Muscle layer of duodenum (tissue), 2 donors: ENCODE data around the gene POLR2H.
A peak's percentile ranks its signal among the peaks of the same experiment; 100 is the strongest.

Experiments used
- H3K27ac ChIP-seq: one replicate; pipeline ENCODE4 v1.7.0; 2013; ENCODE audit warnings: mild to moderate bottlenecking, low read length
- H3K27me3 ChIP-seq: one replicate; pipeline ENCODE4 v1.7.0; 2013; ENCODE audit warnings: low read depth, mild to moderate bottlenecking, control low read depth, low read length
- H3K36me3 ChIP-seq, 2 donors: one replicate each; pipeline ENCODE4 v1.7.0; 2013; ENCODE audit warnings: low read length in 2 of 2, control low read depth in 1 of 2, mild to moderate bottlenecking in 1 of 2; ENCODE audit not compliant: insufficient read depth in 2 of 2, control insufficient read depth in 1 of 2
- H3K4me1 ChIP-seq, 2 donors: one replicate each; pipeline ENCODE4 v1.7.0; 2013; ENCODE audit warnings: low read length in 2 of 2, mild to moderate bottlenecking in 2 of 2, control low read depth in 1 of 2, moderate library complexity in 1 of 2; ENCODE audit not compliant: insufficient read depth in 2 of 2, control insufficient read depth in 1 of 2
- H3K4me3 ChIP-seq, 2 donors: one replicate each; pipeline ENCODE4 v1.7.0; 2013; ENCODE audit warnings: low read length in 2 of 2, low read depth in 1 of 2, mild to moderate bottlenecking in 1 of 2
- H3K9me3 ChIP-seq, 2 donors: one replicate each; pipeline ENCODE4 v1.7.0; 2013; ENCODE audit warnings: low read length in 2 of 2, control low read depth in 1 of 2, mild to moderate bottlenecking in 1 of 2; ENCODE audit not compliant: control insufficient read depth in 1 of 2
- donor health status: healthy.

The POLR2H gene

DNA sequence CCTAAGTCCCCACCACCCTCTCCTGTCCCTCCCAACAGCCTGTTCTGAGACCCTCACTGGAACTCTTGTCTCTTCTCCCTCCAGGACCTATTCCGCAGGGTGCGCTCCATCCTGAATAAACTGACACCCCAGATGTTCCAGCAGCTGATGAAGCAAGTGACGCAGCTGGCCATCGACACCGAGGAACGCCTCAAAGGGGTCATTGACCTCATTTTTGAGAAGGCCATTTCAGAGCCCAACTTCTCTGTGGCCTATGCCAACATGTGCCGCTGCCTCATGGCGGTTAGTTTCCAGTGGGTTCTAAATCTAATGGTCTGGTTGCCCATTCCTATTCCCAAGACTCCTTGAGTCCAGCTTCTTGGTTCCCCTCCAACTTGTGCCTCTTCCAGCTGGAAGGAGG, 37.8 kb upstream of the POLR2H start:
- Histone ChIP-seq H3K36me3 (peaks cover 86 to 88% of the 10 kb centered on the region in 2 donors), H3K27me3 (no peaks in the 10 kb centered on the region), H3K9me3 (no peaks in the 10 kb centered on the region), H3K4me3 (no peak overlapping the region), H3K4me1 (peaks cover 18 to 35% of the 10 kb centered on the region in 2 donors), H3K27ac (peak overlapping the region; percentile 31)

DNA sequence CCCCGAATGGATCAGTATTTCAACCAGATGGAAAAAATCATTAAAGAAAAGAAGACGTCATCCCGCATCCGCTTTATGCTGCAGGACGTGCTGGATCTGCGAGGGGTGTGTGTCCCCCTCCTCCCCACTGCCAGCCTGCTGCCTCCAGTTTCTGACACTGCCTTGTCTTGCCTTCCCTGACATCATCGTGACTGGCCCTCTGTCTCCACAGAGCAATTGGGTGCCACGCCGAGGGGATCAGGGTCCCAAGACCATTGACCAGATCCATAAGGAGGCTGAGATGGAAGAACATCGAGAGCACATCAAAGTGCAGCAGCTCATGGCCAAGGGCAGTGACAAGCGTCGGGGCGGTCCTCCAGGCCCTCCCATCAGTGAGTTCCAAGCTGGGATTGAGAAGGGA, 36.2 kb upstream of the POLR2H start:
- Histone ChIP-seq H3K4me1 (peaks cover 5 to 21% of the 10 kb centered on the region in 2 donors), H3K27me3 (no peaks in the 10 kb centered on the region), H3K4me3 (no peak overlapping the region), H3K27ac (no peak overlapping the region), H3K9me3 (no peaks in the 10 kb centered on the region), H3K36me3 (peaks cover 98 to 99% of the 10 kb centered on the region in 2 donors)

DNA sequence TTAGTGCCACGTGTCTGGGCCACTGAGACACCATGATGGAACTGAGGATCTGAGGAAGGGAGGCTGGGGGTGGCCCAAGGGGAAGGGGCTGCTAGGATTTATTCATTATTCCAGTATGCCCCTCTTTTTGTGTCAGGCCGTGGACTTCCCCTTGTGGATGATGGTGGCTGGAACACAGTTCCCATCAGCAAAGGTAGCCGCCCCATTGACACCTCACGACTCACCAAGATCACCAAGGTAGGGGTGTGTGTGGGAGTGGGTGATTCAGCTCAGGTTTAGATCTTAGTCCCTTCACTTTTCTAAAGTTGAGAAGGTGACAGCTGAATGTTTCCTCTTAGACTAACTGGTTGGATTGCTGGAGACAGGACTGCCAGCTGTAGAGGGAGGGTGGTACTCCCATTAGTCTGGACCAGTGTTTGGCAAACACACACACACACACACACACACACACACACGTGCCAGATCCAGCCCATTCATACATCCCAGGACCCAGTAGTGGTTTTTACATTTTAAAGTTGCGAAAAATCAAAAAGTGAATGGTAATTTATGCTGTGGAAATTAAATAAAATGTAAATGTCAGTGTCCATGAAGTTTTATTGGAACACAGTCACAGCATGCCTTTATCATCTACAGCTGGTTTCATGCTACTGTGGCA, 35.7 kb upstream of the POLR2H start:
- peaks cover 0 to 15% of the 10 kb centered on the region in 2 donors for H3K4me1 ChIP-seq
- no peak overlapping the region for H3K27ac ChIP-seq
- no peaks in the 10 kb centered on the region for H3K9me3 ChIP-seq
- H3K36me3 ChIP-seq, result peaks cover 94 to 97% of the 10 kb centered on the region in 2 donors
- H3K27me3 ChIP-seq, result no peaks in the 10 kb centered on the region
- no peak overlapping the region for H3K4me3 ChIP-seq

DNA sequence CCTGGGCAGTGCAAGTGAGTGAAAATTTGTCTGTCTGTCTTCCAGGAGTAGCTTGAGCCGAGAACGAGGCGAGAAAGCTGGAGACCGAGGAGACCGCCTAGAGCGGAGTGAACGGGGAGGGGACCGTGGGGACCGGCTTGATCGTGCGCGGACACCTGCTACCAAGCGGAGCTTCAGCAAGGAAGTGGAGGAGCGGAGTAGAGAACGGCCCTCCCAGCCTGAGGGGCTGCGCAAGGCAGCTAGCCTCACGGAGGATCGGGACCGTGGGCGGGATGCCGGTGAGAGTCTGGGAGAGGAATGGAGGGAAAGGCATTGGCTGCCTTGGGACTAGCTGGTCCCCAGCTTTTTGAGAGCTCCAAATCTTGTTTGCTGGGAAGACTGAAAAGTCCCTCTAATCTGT, 34.3 kb upstream of the POLR2H start:
- H3K4me3 ChIP-seq, result no peak overlapping the region
- H3K27me3 ChIP-seq, result no peaks in the 10 kb centered on the region
- H3K4me1 ChIP-seq, result peaks cover 0 to 2% of the 10 kb centered on the region in 2 donors
- H3K27ac ChIP-seq, result no peak overlapping the region
- H3K9me3 ChIP-seq, result no peaks in the 10 kb centered on the region
- H3K36me3 ChIP-seq, result peaks cover 94 to 97% of the 10 kb centered on the region in 2 donors

DNA sequence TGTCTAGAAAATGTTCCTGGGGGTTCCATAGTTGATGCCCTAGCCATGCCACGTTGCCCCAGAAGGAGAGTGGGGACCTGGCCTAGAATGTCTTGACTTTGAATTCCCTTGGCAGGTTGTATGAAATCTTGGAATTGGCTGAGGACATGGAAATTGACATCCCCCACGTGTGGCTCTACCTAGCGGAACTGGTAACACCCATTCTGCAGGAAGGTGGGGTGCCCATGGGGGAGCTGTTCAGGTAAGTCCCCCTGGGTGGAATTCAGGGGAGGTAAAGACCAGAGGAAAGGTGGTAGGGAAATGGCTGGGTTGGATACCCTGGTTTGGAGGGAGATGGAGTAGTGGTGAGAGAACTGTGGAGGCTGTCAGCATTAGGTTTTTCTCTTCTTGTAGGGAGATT, 33.0 kb upstream of the POLR2H start:
- peaks cover 94 to 97% of the 10 kb centered on the region in 2 donors for H3K36me3 ChIP-seq

DNA sequence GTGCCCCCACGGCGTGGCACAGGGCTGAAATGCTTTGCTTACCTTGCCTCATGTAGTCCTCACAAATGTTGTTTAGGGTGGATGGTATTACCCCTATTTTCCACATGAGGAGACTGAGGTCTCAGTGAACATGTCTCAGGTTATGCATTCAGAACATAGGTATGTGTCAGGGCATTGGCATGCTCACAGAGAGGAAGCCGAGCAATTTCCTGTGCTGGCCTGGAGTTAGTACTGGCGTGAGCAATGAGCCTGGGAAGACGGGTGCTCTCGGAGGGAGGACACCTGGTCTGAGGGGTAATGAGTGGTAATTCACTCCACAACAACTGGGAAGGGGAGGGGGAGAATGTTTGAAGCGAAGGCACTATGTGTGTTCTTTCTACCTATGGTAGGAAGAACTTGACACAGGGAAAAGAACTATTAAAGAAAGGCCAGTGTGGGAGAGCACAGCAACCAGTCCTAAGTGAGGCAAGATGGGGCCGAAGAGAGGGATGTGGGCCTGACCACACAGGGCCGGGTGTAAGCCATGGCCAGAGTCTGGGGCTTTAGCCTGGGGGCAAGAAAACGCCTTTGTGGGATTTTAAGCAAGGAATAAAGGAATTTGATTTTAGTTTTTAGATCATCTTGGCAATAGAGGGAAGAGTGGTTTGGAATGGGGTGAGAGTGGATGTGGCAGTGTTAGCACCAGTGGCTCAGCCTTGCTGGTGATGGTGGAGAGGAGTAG, 29.0 kb upstream of the POLR2H start:
- Histone ChIP-seq H3K4me3 (no peak overlapping the region), H3K9me3 (no peaks in the 10 kb centered on the region), H3K4me1 (peaks cover 9 to 14% of the 10 kb centered on the region in 2 donors), H3K27me3 (no peaks in the 10 kb centered on the region), H3K27ac (peak overlapping the region; percentile 40), H3K36me3 (peaks cover 67 to 77% of the 10 kb centered on the region in 2 donors)

More for the DNA sequence above, 33.0 kb upstream of the POLR2H start:
- no peaks in the 10 kb centered on the region for H3K27me3 ChIP-seq
- no peaks in the 10 kb centered on the region for H3K4me1 ChIP-seq
- no peak overlapping the region for H3K27ac ChIP-seq
- H3K9me3 ChIP-seq, result no peaks in the 10 kb centered on the region
- H3K4me3 ChIP-seq, result no peak overlapping the region

DNA sequence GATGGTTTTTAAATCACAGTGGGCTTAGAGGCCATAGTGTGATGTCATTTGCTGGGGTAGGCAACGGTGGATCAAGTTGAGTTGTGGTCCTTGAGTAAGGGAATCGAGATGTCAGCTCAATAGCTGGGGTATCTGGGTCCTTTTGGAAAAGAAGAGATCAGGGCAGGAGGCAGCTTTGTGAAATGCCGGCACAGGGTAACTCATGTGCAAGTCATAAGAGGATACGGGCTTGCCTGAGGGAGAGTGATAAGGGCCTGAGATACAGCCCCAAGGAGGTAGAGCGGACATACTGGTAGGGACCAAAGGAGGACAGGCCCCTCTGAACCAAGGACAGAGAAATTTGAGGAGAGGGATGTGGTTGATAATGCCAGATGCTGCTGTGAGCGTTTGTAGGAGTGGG, 28.3 kb upstream of the POLR2H start:
- H3K4me3 ChIP-seq, result no peak overlapping the region
- no peaks in the 10 kb centered on the region for H3K27me3 ChIP-seq
- peaks cover 60 to 70% of the 10 kb centered on the region in 2 donors for H3K36me3 ChIP-seq
- H3K4me1 ChIP-seq, result peaks cover 9 to 21% of the 10 kb centered on the region in 2 donors
- peak overlapping the region; percentile 40 for H3K27ac ChIP-seq
- no peaks in the 10 kb centered on the region for H3K9me3 ChIP-seq

DNA sequence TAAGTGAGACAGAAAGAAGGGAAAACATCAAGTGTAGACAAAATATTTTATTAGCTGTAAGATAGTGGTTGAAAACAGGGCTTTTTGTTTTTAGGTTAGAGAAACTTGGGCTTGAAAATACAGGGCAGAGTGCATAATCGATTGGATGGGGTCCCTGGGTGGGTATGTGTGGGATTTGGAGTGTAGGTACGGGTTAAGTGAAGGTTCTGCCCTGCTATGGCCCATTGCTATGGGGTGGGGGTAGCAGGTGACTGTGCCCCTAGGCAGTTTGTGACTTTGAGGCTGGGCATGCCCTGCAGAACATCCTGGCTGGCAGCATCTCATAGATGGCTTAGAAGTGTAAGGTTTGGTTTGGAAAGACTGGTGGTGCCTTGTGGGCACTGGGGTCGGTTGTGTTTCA, 27.8 kb upstream of the POLR2H start:
- Histone ChIP-seq H3K4me3 (no peak overlapping the region), H3K4me1 (peaks cover 9 to 26% of the 10 kb centered on the region in 2 donors), H3K36me3 (peaks cover 55 to 65% of the 10 kb centered on the region in 2 donors), H3K9me3 (no peaks in the 10 kb centered on the region), H3K27ac (peak overlapping the region; percentile 39), H3K27me3 (no peaks in the 10 kb centered on the region)

DNA sequence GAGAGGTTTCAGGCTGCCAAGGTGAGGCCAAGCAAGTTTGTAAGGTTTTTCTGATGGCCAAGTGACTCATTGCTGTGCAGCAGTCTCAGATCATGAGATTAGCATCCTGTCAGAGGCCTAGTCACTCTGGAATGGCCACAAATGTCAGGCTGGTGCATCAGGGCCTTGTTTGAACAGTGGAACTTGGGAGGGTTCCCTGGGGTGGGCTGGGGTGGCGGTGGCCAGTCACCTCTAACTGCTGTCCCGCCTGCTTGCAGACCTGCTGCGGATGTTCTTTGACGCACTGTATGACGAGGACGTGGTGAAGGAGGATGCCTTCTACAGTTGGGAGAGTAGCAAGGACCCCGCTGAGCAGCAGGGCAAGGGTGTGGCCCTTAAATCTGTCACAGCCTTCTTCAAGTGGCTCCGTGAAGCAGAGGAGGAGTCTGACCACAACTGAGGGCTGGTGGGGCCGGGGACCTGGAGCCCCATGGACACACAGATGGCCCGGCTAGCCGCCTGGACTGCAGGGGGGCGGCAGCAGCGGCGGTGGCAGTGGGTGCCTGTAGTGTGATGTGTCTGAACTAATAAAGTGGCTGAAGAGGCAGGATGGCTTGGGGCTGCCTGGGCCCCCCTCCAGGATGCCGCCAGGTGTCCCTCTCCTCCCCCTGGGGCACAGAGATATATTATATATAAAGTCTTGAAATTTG, 26.9 kb upstream of the POLR2H start:
- H3K27ac ChIP-seq, result peak overlapping the region; percentile 39
- no peaks in the 10 kb centered on the region for H3K9me3 ChIP-seq
- peaks cover 48 to 56% of the 10 kb centered on the region in 2 donors for H3K36me3 ChIP-seq
- no peak overlapping the region for H3K4me3 ChIP-seq
- no peaks in the 10 kb centered on the region for H3K27me3 ChIP-seq
- peaks cover 9 to 34% of the 10 kb centered on the region in 2 donors for H3K4me1 ChIP-seq

DNA sequence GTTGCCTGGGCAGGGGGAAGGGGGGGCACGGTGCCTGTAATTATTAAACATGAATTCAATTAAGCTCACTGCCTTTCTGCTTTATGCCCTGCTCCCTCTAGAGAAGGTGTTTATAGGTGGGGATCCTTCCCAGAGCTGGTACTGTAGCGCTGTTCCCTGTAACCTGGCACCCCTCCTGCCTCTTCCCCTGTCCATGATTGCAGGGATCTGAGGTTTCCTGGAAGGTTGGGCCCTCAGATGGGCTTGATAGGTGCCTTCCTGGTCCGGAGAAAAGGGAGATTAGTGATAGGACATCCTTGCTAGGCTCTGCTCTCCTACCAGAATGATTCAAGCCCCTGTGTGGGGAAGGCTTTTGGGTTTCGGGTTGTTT, 26.2 kb upstream of the POLR2H start:
- H3K27me3 ChIP-seq, result no peaks in the 10 kb centered on the region
- peaks cover 9 to 38% of the 10 kb centered on the region in 2 donors for H3K4me1 ChIP-seq
- peaks cover 41 to 50% of the 10 kb centered on the region in 2 donors for H3K36me3 ChIP-seq
- H3K4me3 ChIP-seq, result peak overlapping the region; percentile 34 to 67
- no peaks in the 10 kb centered on the region for H3K9me3 ChIP-seq
- peak overlapping the region; percentile 91 for H3K27ac ChIP-seq
